ENCODE data around the gene SKIDA1.

- no peak for TF ChIP-seq CTCF (IDR thresholded peaks at IDR 0.05; ENCODE audit: low read depth, low read length, poor library complexity, severe bottlenecking)
- TF ChIP-seq EZH2phosphoT487 (IDR thresholded peaks at IDR 0.05; ENCODE audit: borderline replicate concordance, low read length), result no peak
Measured at GRCh38 chr10:21506351-21506750, 19.1 kb downstream of the SKIDA1 start.
